Astrocyte (in vitro differentiated cells and primary cell): Measurements from ENCODE around the gene GREB1. TPM values are rescaled to one million over a fixed set of nuclear protein-coding genes. Genes with fewer than 3 reads are reported as not detected.

ENCODE experiments used
- DNase-seq: peaks from one replicate; pipeline ENCODE4 v3.0.0-alpha.2; 2010; ENCODE audit warnings: low read depth
- FAIRE-seq: peaks from 2 replicates; lab custom pipeline; 2011; peaks lifted over from hg19 to GRCh38; lab: Jason Lieb, UNC
- H2AFZ ChIP-seq: 2 replicates; pipeline ENCODE4 v1.6.0; 2012; ENCODE audit warnings: low read depth, low read length, inconsistent platforms
- H3K27ac ChIP-seq: 2 replicates; pipeline ENCODE4 v1.5.1; 2011; ENCODE audit warnings: low read depth, low read length, inconsistent platforms
- H3K27me3 ChIP-seq: 2 replicates; pipeline ENCODE4 v1.6.0; 2011; ENCODE audit warnings: low read length, inconsistent platforms; ENCODE audit not compliant: insufficient read depth
- H3K36me3 ChIP-seq: 2 replicates; pipeline ENCODE4 v1.5.1; 2011; ENCODE audit warnings: low read length, inconsistent platforms; ENCODE audit not compliant: insufficient read depth
- H3K4me1 ChIP-seq: 2 replicates; pipeline ENCODE4 v1.5.1; 2011; ENCODE audit warnings: low read length, inconsistent platforms; ENCODE audit not compliant: insufficient read depth
- H3K4me2 ChIP-seq: 2 replicates; pipeline ENCODE4 v1.6.0; 2012; ENCODE audit warnings: low read length, inconsistent platforms
- H3K4me3 ChIP-seq: 2 replicates; pipeline ENCODE4 v1.5.1; 2011; ENCODE audit warnings: low read depth, mild to moderate bottlenecking, low read length, inconsistent platforms; ENCODE audit not compliant: insufficient read depth
- H3K79me2 ChIP-seq: 2 replicates; pipeline ENCODE4 v1.6.0; 2012; ENCODE audit warnings: mild to moderate bottlenecking, low read length, inconsistent platforms; ENCODE audit not compliant: insufficient read depth
- H3K9ac ChIP-seq: 2 replicates; pipeline ENCODE4 v1.6.0; 2012; ENCODE audit warnings: mild to moderate bottlenecking, low read length, inconsistent platforms
- H3K9me3 ChIP-seq: 2 replicates; pipeline ENCODE4 v1.5.1; 2012; ENCODE audit warnings: low read depth, mild to moderate bottlenecking, low read length, inconsistent platforms; ENCODE audit not compliant: insufficient read depth
- H4K20me1 ChIP-seq: 2 replicates; pipeline ENCODE4 v1.6.0; 2012; ENCODE audit warnings: low read length, inconsistent platforms; ENCODE audit not compliant: insufficient read depth
- H3K27ac Mint-ChIP-seq: one replicate; pipeline ENCODE4 v1.8.0; 2021; ENCODE audit warnings: mild to moderate bottlenecking, mixed read lengths; ENCODE audit not compliant: unreplicated experiment
- H3K27me3 Mint-ChIP-seq: one replicate; pipeline ENCODE4 v1.8.0; 2021; ENCODE audit warnings: low read depth, mixed read lengths; ENCODE audit not compliant: unreplicated experiment
- H3K36me3 Mint-ChIP-seq: one replicate; pipeline ENCODE4 v1.8.0; 2021; ENCODE audit warnings: low read depth, mixed read lengths; ENCODE audit not compliant: unreplicated experiment
- H3K4me1 Mint-ChIP-seq: one replicate; pipeline ENCODE4 v1.8.0; 2021; ENCODE audit warnings: low read depth, mixed read lengths; ENCODE audit not compliant: unreplicated experiment
- H3K4me3 Mint-ChIP-seq: one replicate; pipeline ENCODE4 v1.8.0; 2021; ENCODE audit warnings: mild to moderate bottlenecking, moderate library complexity, mixed read lengths; ENCODE audit not compliant: unreplicated experiment
- H3K9me3 Mint-ChIP-seq: one replicate; pipeline ENCODE4 v1.8.0; 2021; ENCODE audit warnings: mild to moderate bottlenecking, mixed read lengths; ENCODE audit not compliant: unreplicated experiment
- EZH2 ChIP-seq: IDR thresholded peaks from 2 replicates; pipeline ENCODE4 v1.6.1; 2012; ENCODE audit warnings: mild to moderate bottlenecking, low read length, inconsistent platforms; ENCODE audit not compliant: insufficient read depth
- total RNA-seq: library from RNA; stranded (reverse); gene quantifications from 2 replicates; pipeline ENCODE4 v1.2.1, GENCODE V29; 2021
- TF ChIP-seq, protein P1 (sequence below): IDR thresholded peaks from 2 replicates; pipeline ENCODE4 v1.5.1; 2011; ENCODE audit warnings: low read depth, mild to moderate bottlenecking, inconsistent platforms, low read length, moderate library complexity; ENCODE audit not compliant: insufficient read depth

The GREB1 gene
- total RNA-seq, 1 donor from 2014 or later = 14.5 TPM

- Mint-ChIP-seq H3K27me3 (peaks cover 60% of the 10 kb centered on the region), H3K36me3 (no peaks in the 10 kb centered on the region), H3K27ac (no peak overlapping the region), H3K4me1 (peaks cover 13% of the 10 kb centered on the region), H3K4me3 (no peak overlapping the region), H3K9me3 (no peaks in the 10 kb centered on the region)
- no peaks in the 10 kb centered on the region for H4K20me1 ChIP-seq
- H3K4me1 ChIP-seq = no peaks in the 10 kb centered on the region
- no peaks in the 10 kb centered on the region for H3K36me3 ChIP-seq
- H2AFZ ChIP-seq = no peak overlapping the region
- no peak overlapping the region for H3K9ac ChIP-seq
- TF ChIP-seq EZH2 = no peak
- TF ChIP-seq, protein P1, sequence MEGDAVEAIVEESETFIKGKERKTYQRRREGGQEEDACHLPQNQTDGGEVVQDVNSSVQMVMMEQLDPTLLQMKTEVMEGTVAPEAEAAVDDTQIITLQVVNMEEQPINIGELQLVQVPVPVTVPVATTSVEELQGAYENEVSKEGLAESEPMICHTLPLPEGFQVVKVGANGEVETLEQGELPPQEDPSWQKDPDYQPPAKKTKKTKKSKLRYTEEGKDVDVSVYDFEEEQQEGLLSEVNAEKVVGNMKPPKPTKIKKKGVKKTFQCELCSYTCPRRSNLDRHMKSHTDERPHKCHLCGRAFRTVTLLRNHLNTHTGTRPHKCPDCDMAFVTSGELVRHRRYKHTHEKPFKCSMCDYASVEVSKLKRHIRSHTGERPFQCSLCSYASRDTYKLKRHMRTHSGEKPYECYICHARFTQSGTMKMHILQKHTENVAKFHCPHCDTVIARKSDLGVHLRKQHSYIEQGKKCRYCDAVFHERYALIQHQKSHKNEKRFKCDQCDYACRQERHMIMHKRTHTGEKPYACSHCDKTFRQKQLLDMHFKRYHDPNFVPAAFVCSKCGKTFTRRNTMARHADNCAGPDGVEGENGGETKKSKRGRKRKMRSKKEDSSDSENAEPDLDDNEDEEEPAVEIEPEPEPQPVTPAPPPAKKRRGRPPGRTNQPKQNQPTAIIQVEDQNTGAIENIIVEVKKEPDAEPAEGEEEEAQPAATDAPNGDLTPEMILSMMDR = peak; percentile 66
- no peaks in the 10 kb centered on the region for H3K79me2 ChIP-seq
- H3K27me3 ChIP-seq = peaks cover 41% of the 10 kb centered on the region
- H3K4me3 ChIP-seq = no peak overlapping the region
- no peak for DNase-seq
- H3K27ac ChIP-seq = no peak overlapping the region
- H3K4me2 ChIP-seq = no peak overlapping the region
- H3K9me3 ChIP-seq = no peaks in the 10 kb centered on the region
- no peak for FAIRE-seq
Measured at GRCh38 chr2:11681722-11682589, 148.1 kb downstream of the GREB1 start.

GRCh38 chr2:11682590-11682915 lies 148.7 kb downstream of the GREB1 start:
- Histone ChIP-seq H3K27ac (no peak overlapping the region), H3K36me3 (no peaks in the 10 kb centered on the region), H4K20me1 (no peaks in the 10 kb centered on the region), H3K4me1 (no peaks in the 10 kb centered on the region), H3K4me3 (no peak overlapping the region), H3K9ac (no peak overlapping the region), H3K9me3 (no peaks in the 10 kb centered on the region), H2AFZ (no peak overlapping the region), H3K4me2 (no peak overlapping the region), H3K79me2 (no peaks in the 10 kb centered on the region), H3K27me3 (peaks cover 35% of the 10 kb centered on the region)
- peaks cover 13% of the 10 kb centered on the region for H3K4me1 Mint-ChIP-seq
- H3K36me3 Mint-ChIP-seq = no peaks in the 10 kb centered on the region
- no peaks in the 10 kb centered on the region for H3K9me3 Mint-ChIP-seq
- H3K27me3 Mint-ChIP-seq = peaks cover 63% of the 10 kb centered on the region
- DNase-seq = no peak
- no peak overlapping the region for H3K4me3 Mint-ChIP-seq
- no peak overlapping the region for H3K27ac Mint-ChIP-seq
- TF ChIP-seq EZH2 = no peak
- TF ChIP-seq, protein P1 = no peak
- FAIRE-seq = no peak

DNA sequence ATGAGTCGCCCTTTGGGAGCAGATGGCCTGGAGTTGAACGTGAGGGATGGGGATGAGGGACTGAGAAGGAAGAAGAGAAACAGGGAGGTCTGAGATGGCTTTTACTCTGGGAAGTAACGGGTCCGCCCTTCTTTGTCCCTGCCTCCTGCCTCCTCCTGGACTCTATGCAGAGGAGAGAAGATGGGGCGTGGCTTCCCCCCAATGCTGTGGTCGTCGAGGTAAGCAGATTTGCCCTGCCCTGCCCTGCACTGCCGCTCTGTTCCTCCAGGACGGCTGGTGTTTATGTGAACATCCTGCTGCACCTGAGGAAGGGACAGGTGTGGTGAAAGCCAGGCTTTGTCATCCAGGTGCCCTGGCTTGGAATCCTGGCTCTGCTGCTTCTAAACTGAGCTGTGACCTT lies 149.6 kb downstream of the GREB1 start:
- H3K27ac Mint-ChIP-seq = no peak overlapping the region
- H4K20me1 ChIP-seq = no peaks in the 10 kb centered on the region
- no peaks in the 10 kb centered on the region for H3K36me3 Mint-ChIP-seq
- H3K9me3 ChIP-seq = no peaks in the 10 kb centered on the region
- H3K27ac ChIP-seq = no peak overlapping the region
- no peak overlapping the region for H3K4me2 ChIP-seq
- H3K4me1 Mint-ChIP-seq = peaks cover 19% of the 10 kb centered on the region
- DNase-seq (no peak), FAIRE-seq (no peak)
- no peak overlapping the region for H3K4me3 ChIP-seq
- H3K27me3 ChIP-seq = peaks cover 26% of the 10 kb centered on the region
- no peak overlapping the region for H2AFZ ChIP-seq
- no peaks in the 10 kb centered on the region for H3K4me1 ChIP-seq
- no peaks in the 10 kb centered on the region for H3K36me3 ChIP-seq
- H3K9me3 Mint-ChIP-seq = no peaks in the 10 kb centered on the region
- H3K9ac ChIP-seq = no peak overlapping the region
- H3K79me2 ChIP-seq = no peaks in the 10 kb centered on the region
- TF ChIP-seq EZH2 = no peak
- TF ChIP-seq, protein P1 = no peak
- no peak overlapping the region for H3K4me3 Mint-ChIP-seq
- H3K27me3 Mint-ChIP-seq = peaks cover 54% of the 10 kb centered on the region
